NCI-H2081 treated with DMSO at 0.1 percent for 48 hours (cell line): ENCODE data around the gene NDST1.
"Not testable (repeated sequence)": the region's sequence is repeated elsewhere in the genome, so short reads cannot be mapped to it uniquely, and the experiment has no call there.

Experiments
- DNase-seq: peaks from one replicate; lab custom pipeline; 2025; lab: John Stamatoyannopoulos, UW

NDST1 gene

GRCh38 chr5:150507474-150508276 is at the start of gene NDST1:
NDST1 (plus strand) TSS chr5:150508131; CDS start chr5:150521255, 13,124 bp downstream.
- DNase-seq = no peak

- no peak for DNase-seq
Measured at GRCh38 chr5:150458802-150459557, 49.0 kb upstream of the NDST1 start.

- DNase-seq = no peak
Measured at GRCh38 chr5:150460781-150461180, 47.1 kb upstream of the NDST1 start.

GRCh38 chr5:150461231-150461630 is 46.7 kb upstream of the NDST1 start:
- DNase-seq = no peak

- DNase-seq = no peak
Measured at GRCh38 chr5:150464554-150465012, 43.3 kb upstream of the NDST1 start.

- no peak for DNase-seq
Measured at GRCh38 chr5:150465927-150466326, 42.0 kb upstream of the NDST1 start.

GRCh38 chr5:150468206-150468605 is 39.7 kb upstream of the NDST1 start:
- no peak for DNase-seq

- no peak for DNase-seq
Measured at GRCh38 chr5:150469718-150470469, 38.0 kb upstream of the NDST1 start.

- no peak for DNase-seq
Measured at GRCh38 chr5:150473673-150474358, 34.1 kb upstream of the NDST1 start.

GRCh38 chr5:150476568-150476967 is 31.4 kb upstream of the NDST1 start:
- not testable (repeated sequence) for DNase-seq

- no peak for DNase-seq
Measured at GRCh38 chr5:150479416-150479815, 28.5 kb upstream of the NDST1 start.

- DNase-seq = no peak
Measured at GRCh38 chr5:150481708-150481965, 26.3 kb upstream of the NDST1 start.

- no peak for DNase-seq
Measured at GRCh38 chr5:150481972-150482406, 25.9 kb upstream of the NDST1 start.

GRCh38 chr5:150484964-150485692 is 22.8 kb upstream of the NDST1 start:
- no peak for DNase-seq

- DNase-seq = no peak
Measured at GRCh38 chr5:150485693-150486401, 22.1 kb upstream of the NDST1 start.

GRCh38 chr5:150486402-150487198 is 21.3 kb upstream of the NDST1 start:
- no peak for DNase-seq

- no peak for DNase-seq
Measured at GRCh38 chr5:150487199-150488061, 20.5 kb upstream of the NDST1 start.

- DNase-seq = no peak
Measured at GRCh38 chr5:150488519-150489359, 19.2 kb upstream of the NDST1 start.
